Lung (tissue), 12 donors: Measurements from ENCODE around the gene RIN3. TPM values are rescaled to one million over a fixed set of nuclear protein-coding genes. Genes with fewer than 3 reads are reported as not detected.
A peak's percentile ranks its signal among the peaks of the same experiment; 100 is the strongest.

Source experiments
- ATAC-seq: fragments of 200-7000 bp; cut with Tn5 transposase; one replicate; pipeline ENCODE4 v1.9.1; 2020; ENCODE audit warnings: moderate number of reproducible peaks; ENCODE audit not compliant: insufficient read depth, low FRiP score
- DNase-seq, 3 donors: peaks; one replicate each; pipeline ENCODE4 v3.0.0-alpha.2; 2013 to 2017
- H3K27ac ChIP-seq, 2 donors: one replicate each; pipeline ENCODE4 v1.5.1; 2013; ENCODE audit warnings: mild to moderate bottlenecking in 2 of 2, moderate library complexity in 2 of 2, control low read depth in 1 of 2, inconsistent platforms in 1 of 2, low read depth in 1 of 2, low read length in 1 of 2
- H3K27me3 ChIP-seq, 3 donors: one replicate each; pipeline ENCODE4 v1.5.1; 2013; ENCODE audit warnings: low read length in 2 of 3; ENCODE audit not compliant: control insufficient read depth in 3 of 3, insufficient read depth in 3 of 3
- H3K36me3 ChIP-seq, 4 donors: one replicate each; pipeline ENCODE4 v1.5.1; 2013; ENCODE audit warnings: low read length in 4 of 4, mild to moderate bottlenecking in 1 of 4, moderate library complexity in 1 of 4; ENCODE audit not compliant: control insufficient read depth in 4 of 4, insufficient read depth in 4 of 4
- H3K4me1 ChIP-seq, 5 donors: one replicate each; pipeline ENCODE4 v1.5.1; 2013; ENCODE audit warnings: low read length in 5 of 5, mild to moderate bottlenecking in 2 of 5, moderate library complexity in 1 of 5; ENCODE audit not compliant: control insufficient read depth in 5 of 5, insufficient read depth in 5 of 5
- H3K4me3 ChIP-seq: one replicate; pipeline ENCODE4 v1.5.1; 2013; ENCODE audit warnings: mild to moderate bottlenecking, control low read depth, moderate library complexity
- H3K9ac ChIP-seq, 2 donors: one replicate each; pipeline ENCODE4 v1.5.1; 2013; ENCODE audit warnings: low read length in 2 of 2, control low read depth in 1 of 2; ENCODE audit not compliant: insufficient read depth in 1 of 2
- H3K9me3 ChIP-seq, 4 donors: one replicate each; pipeline ENCODE4 v1.5.1; 2013; ENCODE audit warnings: low read length in 3 of 4, mild to moderate bottlenecking in 1 of 4, moderate library complexity in 1 of 4; ENCODE audit not compliant: control insufficient read depth in 4 of 4, insufficient read depth in 3 of 4
- CTCF ChIP-seq: IDR thresholded peaks from 2 replicates; pipeline ENCODE4 v1.5.1; 2012; ENCODE audit warnings: mild to moderate bottlenecking; ENCODE audit errors: control extremely low read depth, extremely low read depth
- WGBS, 2 donors: extraction: QIAGEN DNeasy Blood & Tissue Kit; methylation state at CpG; one replicate each; pipeline ENCODE4 v1.1.7; 2013; 5-methylcytosine and 5-hydroxymethylcytosine counted together
- polyA plus RNA-seq, 2 donors: library from polyadenylated mRNA; stranded (reverse); fragments of 200-250 nt; gene quantifications; one replicate each; pipeline ENCODE4 v1.2.1, GENCODE V29; 2013
- total RNA-seq, 2 donors: library from RNA; depleted of rRNA in 1 of 2; stranded (reverse); fragments of >200 nt in 1 of 2; gene quantifications; one replicate each; pipeline ENCODE4 v1.2.1, GENCODE V29; 2014 to 2021
- donor health status: control.
- donor health status: control.
- donor health status: Bipolar disorder and iron deficiency.
- donor health status: healthy.
- donor health status: DM: yes; HTN: yes; CAD: no.

The RIN3 gene
- total and polyA plus RNA-seq, 4 donors, result 19.3 to 55.5 (median 40.2) TPM

- peaks cover 0 to 13% (median 12%) of the 10 kb centered on the region in 4 donors for H3K36me3 ChIP-seq
- DNase-seq (no peak), ATAC-seq (no peak)
- H3K9me3 ChIP-seq, result peaks cover 0 to 12% (median 5%) of the 10 kb centered on the region in 4 donors
- no peak for TF ChIP-seq CTCF
- H3K27ac ChIP-seq, result no peak overlapping the region
- H3K4me3 ChIP-seq, result no peak overlapping the region
- no peaks in the 10 kb centered on the region for H3K27me3 ChIP-seq
- peaks cover 0 to 1% (median 0%) of the 10 kb centered on the region in 5 donors for H3K4me1 ChIP-seq
- 73 to 76% methylated on average over 1 of the region's 1 CpG for WGBS, 2 donors
- H3K9ac ChIP-seq, result no peak overlapping the region
Measured at GRCh38 chr14:92563765-92564285, 50.2 kb downstream of the RIN3 start.

GRCh38 chr14:92564344-92565039 lies 50.9 kb downstream of the RIN3 start:
- peak overlapping the region in 1 of 2 donors; percentile 5 for H3K27ac ChIP-seq
- DNase-seq (no peak), ATAC-seq (no peak)
- 72 to 76% methylated on average over 13 of the region's 13 CpGs for WGBS, 2 donors
- H3K27me3 ChIP-seq, result no peaks in the 10 kb centered on the region
- no peak for TF ChIP-seq CTCF
- H3K9ac ChIP-seq, result no peak overlapping the region
- H3K9me3 ChIP-seq, result peaks cover 0 to 12% (median 5%) of the 10 kb centered on the region in 4 donors
- H3K4me1 ChIP-seq, result peaks cover 0 to 1% (median 0%) of the 10 kb centered on the region in 5 donors
- peaks cover 0 to 14% (median 12%) of the 10 kb centered on the region in 4 donors for H3K36me3 ChIP-seq
- H3K4me3 ChIP-seq, result no peak overlapping the region

- Histone ChIP-seq H3K36me3 (peaks cover 0 to 11% (median 8%) of the 10 kb centered on the region in 4 donors), H3K4me3 (no peak overlapping the region), H3K4me1 (peaks cover 0 to 1% (median 0%) of the 10 kb centered on the region in 5 donors), H3K9ac (no peak overlapping the region), H3K9me3 (peaks cover 0 to 12% (median 5%) of the 10 kb centered on the region in 4 donors), H3K27me3 (no peaks in the 10 kb centered on the region), H3K27ac (peak overlapping the region in 1 of 2 donors; percentile 5)
- ATAC-seq, result no peak
- no peak for DNase-seq
- TF ChIP-seq CTCF, result no peak
- 81 to 93% methylated on average over 6 of the region's 6 CpGs for WGBS, 2 donors
Measured at GRCh38 chr14:92565040-92565717, 51.6 kb downstream of the RIN3 start.
